ENCODE measurements around the gene BCL2.

DNA sequence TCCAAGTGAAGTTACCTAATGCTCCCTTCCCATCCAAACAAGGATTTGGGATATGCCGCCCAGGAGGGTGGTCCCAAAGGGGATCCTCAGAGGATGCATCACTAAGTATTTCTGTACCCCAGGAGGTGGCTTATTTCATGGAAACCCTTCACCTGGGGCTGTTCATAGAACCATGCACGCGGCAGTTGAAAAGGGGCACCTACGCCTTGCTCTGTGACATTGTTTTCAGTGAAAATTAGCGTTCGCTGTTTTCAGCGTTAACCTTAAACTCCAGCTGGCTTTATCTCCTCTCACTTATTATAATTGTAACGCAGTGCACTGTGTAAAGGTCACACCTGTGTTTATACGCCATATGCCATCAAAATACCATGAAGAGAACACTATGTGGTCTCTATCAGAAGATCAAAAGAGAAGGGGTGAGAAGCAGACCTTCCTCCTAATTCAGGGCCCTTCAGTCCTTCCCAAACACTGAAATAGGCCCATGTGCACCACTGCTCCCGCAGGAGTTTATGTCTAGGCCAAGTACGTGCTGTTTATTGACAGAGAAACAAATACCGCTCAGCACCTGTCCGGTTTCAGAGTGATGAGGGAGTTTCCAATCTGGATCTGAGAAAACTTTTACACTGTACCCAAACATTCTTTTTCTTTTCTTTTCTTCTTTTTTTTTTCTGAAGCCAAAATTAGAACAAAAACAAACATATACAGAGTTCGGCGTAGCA, 162.1 kb downstream of the BCL2 start:
- TF ChIP-seq POLR2A (IDR thresholded peaks at IDR 0.05; ENCODE audit: low read depth, low read length): peak; percentile 56; the same call in 1 of the 2 replicates
- TF ChIP-seq TAF1 (IDR thresholded peaks at IDR 0.05; ENCODE audit: borderline replicate concordance, low read depth, low read length): no peak
- peak; percentile 55 for TF ChIP-seq POLR2AphosphoS5 (IDR thresholded peaks at IDR 0.05; ENCODE audit: low read depth, low read length)

All from GM12892 (cell line).